SK-N-SH (cell line): Measurements from ENCODE around the gene TRUB2.

Experiments
- MXI1 ChIP-seq: IDR thresholded peaks from 2 replicates; pipeline ENCODE4 v1.6.1; 2012; ENCODE audit warnings: mild to moderate bottlenecking, low read depth, low read length, improper control_type of control experiment
- NRF1 ChIP-seq: IDR thresholded peaks from 2 replicates; pipeline ENCODE4 v1.6.1; 2012; ENCODE audit warnings: low read depth, mild to moderate bottlenecking, low read length
- POLR2AphosphoS5 ChIP-seq: IDR thresholded peaks from 2 replicates; pipeline ENCODE4 v1.6.1; 2012; ENCODE audit warnings: low read depth, low read length
- RAD21 ChIP-seq: IDR thresholded peaks from 2 replicates; pipeline ENCODE4 v1.6.1; 2012; ENCODE audit warnings: mild to moderate bottlenecking, low read length
- RCOR1 ChIP-seq: fragments of 150-350 bp; IDR thresholded peaks from 2 replicates; pipeline ENCODE4 v1.6.1; 2017; ENCODE audit warnings: antibody characterized with exemption, low read length
- RFX5 ChIP-seq: IDR thresholded peaks from 2 replicates; pipeline ENCODE4 v1.6.1; 2012; ENCODE audit warnings: mild to moderate bottlenecking, improper control_type of control experiment, low read length
- SMC3 ChIP-seq: IDR thresholded peaks from 2 replicates; pipeline ENCODE4 v1.6.1; 2012; ENCODE audit warnings: low read depth, low read length, improper control_type of control experiment
- TAF1 ChIP-seq: IDR thresholded peaks from 2 replicates; pipeline ENCODE4 v1.6.1; 2012; ENCODE audit warnings: low read depth, mild to moderate bottlenecking, low read length, moderate library complexity, borderline replicate concordance
- TCF12 ChIP-seq: IDR thresholded peaks from 2 replicates; pipeline ENCODE4 v1.4.0; 2012
- YY1 ChIP-seq: IDR thresholded peaks from 2 replicates; pipeline ENCODE4 v1.4.0; 2012; ENCODE audit warnings: low read depth, mild to moderate bottlenecking
- TF ChIP-seq, protein P1 (sequence below): fragments of 200-600 bp; sonication (generic); IDR thresholded peaks from 2 replicates; pipeline ENCODE4 v1.6.1; 2017; ENCODE audit warnings: antibody characterized with exemption, mild to moderate bottlenecking, moderate library complexity
- TF ChIP-seq, protein P2 (sequence below): IDR thresholded peaks from 2 replicates; pipeline ENCODE4; 2012

DNA sequence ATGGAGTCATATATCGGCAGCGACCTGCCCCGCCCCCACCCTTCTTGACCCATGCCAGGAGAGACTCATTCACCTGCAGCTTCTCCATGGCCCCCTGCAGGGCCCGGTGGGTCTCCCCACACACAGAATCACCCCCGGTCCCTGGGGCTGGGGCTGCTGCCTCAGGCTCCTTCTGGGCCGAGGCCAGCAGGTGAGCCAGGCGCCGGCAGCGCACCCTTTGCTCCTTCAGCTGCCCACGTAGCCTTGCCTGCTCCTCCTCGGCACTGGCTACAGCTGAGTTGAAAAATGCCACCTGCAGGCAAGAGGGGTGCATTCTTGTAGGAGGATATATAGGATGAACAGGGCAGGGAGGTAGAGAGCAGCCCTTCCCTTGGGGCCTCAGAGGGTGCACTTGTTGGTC is 64.3 kb downstream of the TRUB2 start:
- TF ChIP-seq, protein P1, sequence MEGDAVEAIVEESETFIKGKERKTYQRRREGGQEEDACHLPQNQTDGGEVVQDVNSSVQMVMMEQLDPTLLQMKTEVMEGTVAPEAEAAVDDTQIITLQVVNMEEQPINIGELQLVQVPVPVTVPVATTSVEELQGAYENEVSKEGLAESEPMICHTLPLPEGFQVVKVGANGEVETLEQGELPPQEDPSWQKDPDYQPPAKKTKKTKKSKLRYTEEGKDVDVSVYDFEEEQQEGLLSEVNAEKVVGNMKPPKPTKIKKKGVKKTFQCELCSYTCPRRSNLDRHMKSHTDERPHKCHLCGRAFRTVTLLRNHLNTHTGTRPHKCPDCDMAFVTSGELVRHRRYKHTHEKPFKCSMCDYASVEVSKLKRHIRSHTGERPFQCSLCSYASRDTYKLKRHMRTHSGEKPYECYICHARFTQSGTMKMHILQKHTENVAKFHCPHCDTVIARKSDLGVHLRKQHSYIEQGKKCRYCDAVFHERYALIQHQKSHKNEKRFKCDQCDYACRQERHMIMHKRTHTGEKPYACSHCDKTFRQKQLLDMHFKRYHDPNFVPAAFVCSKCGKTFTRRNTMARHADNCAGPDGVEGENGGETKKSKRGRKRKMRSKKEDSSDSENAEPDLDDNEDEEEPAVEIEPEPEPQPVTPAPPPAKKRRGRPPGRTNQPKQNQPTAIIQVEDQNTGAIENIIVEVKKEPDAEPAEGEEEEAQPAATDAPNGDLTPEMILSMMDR, result no peak
- TF ChIP-seq NRF1 (no peak), YY1 (no peak), RAD21 (no peak), RFX5 (no peak), TCF12 (no peak), POLR2AphosphoS5 (no peak), MXI1 (no peak), TAF1 (no peak), RCOR1 (no peak), SMC3 (no peak)
- TF ChIP-seq, protein P2, sequence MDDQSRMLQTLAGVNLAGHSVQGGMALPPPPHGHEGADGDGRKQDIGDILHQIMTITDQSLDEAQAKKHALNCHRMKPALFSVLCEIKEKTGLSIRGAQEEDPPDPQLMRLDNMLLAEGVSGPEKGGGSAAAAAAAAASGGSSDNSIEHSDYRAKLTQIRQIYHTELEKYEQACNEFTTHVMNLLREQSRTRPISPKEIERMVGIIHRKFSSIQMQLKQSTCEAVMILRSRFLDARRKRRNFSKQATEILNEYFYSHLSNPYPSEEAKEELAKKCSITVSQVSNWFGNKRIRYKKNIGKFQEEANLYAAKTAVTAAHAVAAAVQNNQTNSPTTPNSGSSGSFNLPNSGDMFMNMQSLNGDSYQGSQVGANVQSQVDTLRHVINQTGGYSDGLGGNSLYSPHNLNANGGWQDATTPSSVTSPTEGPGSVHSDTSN, result no peak
